ENCODE data around the gene MKI67. TPM values are rescaled to one million over a fixed set of nuclear protein-coding genes. Genes with fewer than 3 reads are reported as not detected.

The MKI67 gene
- polyA plus RNA-seq, 2 of the 4 experiments (the other 2 are of a cell fraction) = 33.8 to 51.7 TPM

- TF ChIP-seq PBX3 (IDR thresholded peaks at IDR 0.05) (no peak), REST (IDR thresholded peaks at IDR 0.05) (no peak), JUN (IDR thresholded peaks at IDR 0.05) (no peak)
- no peaks in the 10 kb centered on the region for H3K4me1 ChIP-seq
- no peak overlapping the region for H3K27ac ChIP-seq
- ATAC-seq = no peak
- H3K9me3 ChIP-seq = no peaks in the 10 kb centered on the region
- CTCF ChIA-PET = no interaction called here
- FAIRE-seq = no peak
- POLR2A ChIA-PET = no interaction called here
- WGBS (ENCODE audit: missing lambda C conversion rate) = 92% methylated on average over 1 of the region's 1 CpG
- no peak overlapping the region for H3K4me3 ChIP-seq
- no peak overlapping the region for H3K4me2 ChIP-seq
- DNase-seq (ENCODE audit: low read depth in 1 of 2, low spot score in 1 of 2) = no peak
Measured at GRCh38 chr10:128101901-128102300, 24.3 kb downstream of the MKI67 start.

- DNase-seq (ENCODE audit: low read depth in 1 of 2, low spot score in 1 of 2) = no peak
- no peak for TF ChIP-seq TP53 (CRISPR knock-in tag; IDR thresholded peaks at IDR 0.05)
- no peak for TF ChIP-seq EHF (CRISPR knock-in tag; IDR thresholded peaks at IDR 0.05)
- TF ChIP-seq NPAS2 (CRISPR knock-in tag; IDR thresholded peaks at IDR 0.05; ENCODE audit: borderline replicate concordance) = no peak
- TF ChIP-seq JUN (IDR thresholded peaks at IDR 0.05) = no peak
- TF ChIP-seq USF2 (IDR thresholded peaks at IDR 0.05) = no peak
- no peak for TF ChIP-seq ESRRA (IDR thresholded peaks at IDR 0.05; ENCODE audit: borderline replicate concordance, low read length)
- no peak for TF ChIP-seq CHD2 (IDR thresholded peaks at IDR 0.05; ENCODE audit: low read length, partially characterized antibody)
- no peak for TF ChIP-seq MAX (IDR thresholded peaks at IDR 0.05)
- no peak for TF ChIP-seq GATA3 (IDR thresholded peaks at IDR 0.05; ENCODE audit: borderline replicate concordance)
- TF ChIP-seq NR3C1 (IDR thresholded peaks at IDR 0.05) = no peak
- TF ChIP-seq FOSL2 (IDR thresholded peaks at IDR 0.05) = no peak
- no peak for TF ChIP-seq FOSL2 (CRISPR knock-in tag; IDR thresholded peaks at IDR 0.05)
- no peak for TF ChIP-seq HES2 (IDR thresholded peaks at IDR 0.05)
- no peak for TF ChIP-seq TFCP2L1 (CRISPR knock-in tag; IDR thresholded peaks at IDR 0.05)
- TF ChIP-seq HOXA7 (CRISPR knock-in tag; IDR thresholded peaks at IDR 0.05) = no peak
- no peak for TF ChIP-seq PHF8 (IDR thresholded peaks at IDR 0.05; ENCODE audit: borderline replicate concordance, low read depth)
- no peak for TF ChIP-seq HEYL (CRISPR knock-in tag; IDR thresholded peaks at IDR 0.05)
- TF ChIP-seq RARB (CRISPR knock-in tag; IDR thresholded peaks at IDR 0.05) = no peak
- 99% methylated on average over 10 of the region's 10 CpGs for WGBS (ENCODE audit: missing lambda C conversion rate)
- ATAC-seq = no peak
- Histone ChIP-seq H3K9me3 (no peaks in the 10 kb centered on the region), H3K4me3 (no peak overlapping the region), H3K27ac (no peak overlapping the region), H3K4me1 (no peaks in the 10 kb centered on the region), H3K4me2 (no peak overlapping the region)
- no peak for FAIRE-seq
- CTCF ChIA-PET = interaction anchor here (0.9 to 1.1 kb wide), 2 partner anchors 22 to 112 kb away, joined by 3 read pairs; no protein-coding TSS in a partner anchor
- POLR2A ChIA-PET = no interaction called here
Measured at GRCh38 chr10:128099901-128100300, 26.3 kb downstream of the MKI67 start.
